ENCODE measurements around the gene RECQL5.

The RECQL5 gene

GRCh38 chr17:75611851-75612429 is 55.0 kb downstream of the RECQL5 start:
- TF ChIP-seq CTCF (IDR thresholded peaks at IDR 0.05) (no peak), ZFX (IDR thresholded peaks at IDR 0.05; ENCODE audit: borderline replicate concordance) (no peak)
- H3K27ac ChIP-seq, result no peak overlapping the region

- H3K27ac ChIP-seq, result no peak overlapping the region
- no peak for TF ChIP-seq CTCF (IDR thresholded peaks at IDR 0.05)
- TF ChIP-seq ZFX (IDR thresholded peaks at IDR 0.05; ENCODE audit: borderline replicate concordance), result no peak
Observed at GRCh38 chr17:75610103-75610984, 56.6 kb downstream of the RECQL5 start.

- TF ChIP-seq CTCF (IDR thresholded peaks at IDR 0.05), result no peak
Observed at GRCh38 chr17:75607086-75607485, 59.9 kb downstream of the RECQL5 start.

GRCh38 chr17:75605790-75606189 is 61.2 kb downstream of the RECQL5 start:
- H3K27ac ChIP-seq, result no peak overlapping the region

More at GRCh38 chr17:75607086-75607485, 59.9 kb downstream of the RECQL5 start:
- H3K27ac ChIP-seq, result no peak overlapping the region

GRCh38 chr17:75604034-75604695 is 62.8 kb downstream of the RECQL5 start:
- no peak overlapping the region for H3K27ac ChIP-seq
- TF ChIP-seq CTCF (IDR thresholded peaks at IDR 0.05), result no peak
- TF ChIP-seq ZFX (IDR thresholded peaks at IDR 0.05; ENCODE audit: borderline replicate concordance), result no peak

More at GRCh38 chr17:75605790-75606189, 61.2 kb downstream of the RECQL5 start:
- TF ChIP-seq CTCF (IDR thresholded peaks at IDR 0.05), result no peak

- TF ChIP-seq ZFX (IDR thresholded peaks at IDR 0.05; ENCODE audit: borderline replicate concordance), result no peak
- no peak for TF ChIP-seq CTCF (IDR thresholded peaks at IDR 0.05)
- H3K27ac ChIP-seq, result no peak overlapping the region
Observed at GRCh38 chr17:75603123-75603522, 63.8 kb downstream of the RECQL5 start.

GRCh38 chr17:75602644-75603043 is 64.3 kb downstream of the RECQL5 start:
- no peak overlapping the region for H3K27ac ChIP-seq
- no peak for TF ChIP-seq ZFX (IDR thresholded peaks at IDR 0.05; ENCODE audit: borderline replicate concordance)
- TF ChIP-seq CTCF (IDR thresholded peaks at IDR 0.05), result no peak
